Measurements from ENCODE around the gene PDE4D. TPM values are rescaled to one million over a fixed set of nuclear protein-coding genes. Genes with fewer than 3 reads are reported as not detected.
A peak's percentile ranks its signal among the peaks of the same experiment; 100 is the strongest.
"Not testable (repeated sequence)": the region's sequence is repeated elsewhere in the genome, so short reads cannot be mapped to it uniquely, and the experiment has no call there.

The PDE4D gene
- polyA plus RNA-seq, 6 donors from 2014 or later = 4.1 to 20.0 (median 12.9) TPM

GRCh38 chr5:59586841-59587240, 306.7 kb downstream of the PDE4D start:
- no peaks in the 10 kb centered on the region for H3K9me3 Mint-ChIP-seq
- H3K27ac Mint-ChIP-seq = peak overlapping the region in 1 of 6 donors; percentile 33
- no peak for ATAC-seq (ENCODE audit: low read depth in 2 of 2)
- no peak for DNase-seq
- H3K4me3 Mint-ChIP-seq = no peak overlapping the region
- H3K36me3 Mint-ChIP-seq = no peaks in the 10 kb centered on the region
- H3K4me1 Mint-ChIP-seq = peaks cover 6 to 28% (median 12%) of the 10 kb centered on the region in 3 donors
- peaks cover 0 to 9% (median 6%) of the 10 kb centered on the region in 3 donors for H3K27me3 Mint-ChIP-seq

DNA sequence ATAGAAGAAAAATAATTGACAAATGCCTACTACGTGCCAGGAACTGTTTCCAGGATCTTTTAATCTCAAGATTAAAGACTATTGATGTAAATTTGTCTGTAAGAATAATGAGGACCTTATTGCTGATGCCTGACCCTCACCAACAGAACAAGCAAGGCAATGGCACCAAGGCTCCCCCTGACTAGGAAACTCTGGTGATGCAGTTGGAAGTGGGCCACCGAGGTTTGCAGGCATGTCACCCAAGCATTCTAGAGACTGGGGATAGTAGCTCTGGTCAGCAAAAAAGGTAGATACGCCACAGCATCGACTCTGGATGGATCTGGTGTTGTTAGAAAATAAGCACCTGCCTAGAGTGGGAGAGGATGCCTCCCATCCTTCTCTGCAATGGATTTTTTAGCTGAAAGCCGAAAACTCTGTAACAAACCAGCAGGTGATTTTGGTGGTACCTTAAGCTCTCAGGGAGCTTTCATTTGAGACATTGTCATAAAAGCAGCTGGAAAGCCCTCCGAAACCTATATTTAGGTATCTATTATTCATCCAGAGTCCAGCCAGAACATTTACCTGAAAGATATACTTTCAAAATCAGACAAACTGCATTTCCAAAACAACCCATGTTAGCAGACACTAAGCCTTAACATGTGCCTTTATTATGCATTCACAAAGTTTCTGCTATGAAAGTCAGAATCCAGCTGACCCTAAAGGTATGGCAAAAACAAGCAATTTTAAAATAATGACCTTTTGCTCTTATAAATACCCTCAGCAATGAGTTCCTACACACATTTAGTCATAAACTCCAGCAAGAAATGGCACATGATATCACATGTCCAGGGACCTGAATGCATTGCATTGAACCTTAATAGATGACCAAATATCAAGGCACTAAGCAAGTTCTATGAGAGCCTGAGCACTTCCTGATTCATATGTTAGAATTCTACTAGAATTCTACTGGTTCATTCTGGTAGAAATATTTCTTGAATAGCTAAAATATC, 308.4 kb downstream of the PDE4D start:
- no peak for ATAC-seq (ENCODE audit: low read depth in 2 of 2)
- no peak overlapping the region for H3K4me3 Mint-ChIP-seq
- H3K36me3 Mint-ChIP-seq = no peaks in the 10 kb centered on the region
- H3K9me3 Mint-ChIP-seq = no peaks in the 10 kb centered on the region
- peaks cover 6 to 13% (median 11%) of the 10 kb centered on the region in 3 donors for H3K4me1 Mint-ChIP-seq
- no peak for DNase-seq
- no peak overlapping the region for H3K27ac Mint-ChIP-seq
- H3K27me3 Mint-ChIP-seq = peaks cover 0 to 9% (median 6%) of the 10 kb centered on the region in 3 donors

- Mint-ChIP-seq H3K27me3 (peaks cover 0 to 9% (median 6%) of the 10 kb centered on the region in 3 donors), H3K4me3 (no peak overlapping the region), H3K4me1 (peaks cover 6 to 12% (median 11%) of the 10 kb centered on the region in 3 donors), H3K27ac (peak overlapping the region in 2 of 6 donors; percentile 39 to 79), H3K9me3 (no peaks in the 10 kb centered on the region), H3K36me3 (no peaks in the 10 kb centered on the region)
- no peak for DNase-seq
- ATAC-seq (ENCODE audit: low read depth in 2 of 2) = no peak
Measured at GRCh38 chr5:59583810-59584562, 309.5 kb downstream of the PDE4D start.

GRCh38 chr5:59583151-59583809, 310.2 kb downstream of the PDE4D start:
- no peak for ATAC-seq (ENCODE audit: low read depth in 2 of 2)
- DNase-seq = no peak
- H3K4me3 Mint-ChIP-seq = no peak overlapping the region
- no peaks in the 10 kb centered on the region for H3K36me3 Mint-ChIP-seq
- no peaks in the 10 kb centered on the region for H3K9me3 Mint-ChIP-seq
- peaks cover 0 to 9% (median 6%) of the 10 kb centered on the region in 3 donors for H3K27me3 Mint-ChIP-seq
- peaks cover 6 to 15% (median 11%) of the 10 kb centered on the region in 3 donors for H3K4me1 Mint-ChIP-seq
- peak overlapping the region in 1 of 6 donors; percentile 33 for H3K27ac Mint-ChIP-seq

DNA sequence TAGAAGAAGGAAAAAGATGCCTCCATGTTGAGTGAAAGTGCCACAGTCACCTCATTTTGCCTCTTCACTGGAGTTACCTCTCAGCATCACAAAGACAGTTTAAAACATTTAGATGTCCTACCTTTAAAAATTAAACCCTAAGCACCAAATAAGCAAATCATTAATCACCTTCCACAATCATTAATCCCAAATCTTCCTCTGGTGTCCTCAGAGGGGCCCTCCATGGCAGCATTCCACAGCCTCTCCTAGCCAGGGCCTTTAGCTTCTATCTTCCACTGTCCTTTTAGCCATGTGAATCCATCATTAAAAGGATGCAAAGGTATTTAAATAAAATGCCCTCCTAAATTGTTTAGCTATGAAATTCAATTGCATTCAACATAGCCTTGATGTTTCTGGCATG, 310.8 kb downstream of the PDE4D start:
- no peak for DNase-seq
- Mint-ChIP-seq H3K9me3 (no peaks in the 10 kb centered on the region), H3K4me1 (peaks cover 6 to 10% (median 8%) of the 10 kb centered on the region in 3 donors), H3K36me3 (no peaks in the 10 kb centered on the region), H3K27ac (no peak overlapping the region), H3K27me3 (peaks cover 0 to 8% (median 6%) of the 10 kb centered on the region in 3 donors), H3K4me3 (no peak overlapping the region)
- no peak for ATAC-seq (ENCODE audit: low read depth in 2 of 2)

DNA sequence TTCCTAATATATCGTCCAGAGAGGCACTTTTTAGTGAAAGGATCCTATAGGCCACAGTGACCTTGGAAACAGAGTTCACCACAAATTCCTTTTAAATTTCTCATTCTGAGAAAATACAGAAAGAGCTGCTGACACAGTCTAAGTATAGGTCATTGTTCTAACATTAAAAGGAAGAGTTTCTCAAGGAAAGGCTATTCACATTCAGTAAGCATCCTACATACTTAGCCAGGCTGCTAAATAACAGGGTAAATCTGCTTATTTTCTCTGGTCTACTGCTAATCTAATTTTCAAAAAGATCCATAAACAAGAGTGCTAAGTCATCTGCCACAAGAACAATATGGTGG, 313.7 kb downstream of the PDE4D start:
- Mint-ChIP-seq H3K36me3 (no peaks in the 10 kb centered on the region), H3K27me3 (peaks cover 0 to 6% (median 0%) of the 10 kb centered on the region in 3 donors), H3K4me1 (peaks cover under 1 to 7% (median 4%) of the 10 kb centered on the region in 3 donors), H3K27ac (peak overlapping the region in 1 of 6 donors; percentile 21), H3K9me3 (no peaks in the 10 kb centered on the region), H3K4me3 (no peak overlapping the region)
- DNase-seq = no peak
- ATAC-seq (ENCODE audit: low read depth in 2 of 2) = no peak

DNA sequence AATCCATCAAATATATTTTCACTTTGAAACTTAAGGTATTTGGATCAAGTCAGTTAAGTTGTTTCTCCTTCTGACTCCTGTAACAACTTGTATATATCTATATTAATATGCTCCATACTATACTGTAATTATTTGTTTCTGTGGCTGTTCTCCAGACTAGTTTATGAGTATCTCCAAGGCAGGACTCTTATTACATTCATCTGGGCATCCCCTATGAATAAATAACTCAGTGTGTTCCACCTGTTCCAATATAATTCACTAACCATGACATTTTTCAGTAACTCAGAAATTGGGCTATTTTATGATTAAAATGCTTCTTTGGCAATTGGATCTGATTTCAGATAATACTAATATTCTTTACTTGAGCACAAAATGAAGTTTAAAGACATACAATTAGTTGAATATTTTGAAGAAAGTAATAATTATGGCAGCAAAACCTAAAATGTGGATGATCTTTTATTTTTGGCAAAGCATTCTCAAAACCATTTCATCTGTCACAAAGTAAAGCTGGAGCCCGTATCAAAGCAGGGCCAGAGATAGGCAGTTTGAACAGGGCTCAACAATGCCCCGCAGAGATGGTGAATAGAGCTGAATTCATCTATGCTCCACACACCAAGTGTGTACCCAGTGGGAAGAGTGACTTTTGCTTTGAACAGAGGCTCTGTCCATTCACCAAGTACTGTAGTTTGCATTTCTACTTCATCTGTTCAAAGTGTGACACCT, 314.3 kb downstream of the PDE4D start:
- H3K4me3 Mint-ChIP-seq = no peak overlapping the region
- H3K9me3 Mint-ChIP-seq = no peaks in the 10 kb centered on the region
- ATAC-seq (ENCODE audit: low read depth in 2 of 2) (no peak), DNase-seq (no peak)
- no peaks in the 10 kb centered on the region for H3K36me3 Mint-ChIP-seq
- H3K27me3 Mint-ChIP-seq = peaks cover 0 to 3% (median 0%) of the 10 kb centered on the region in 3 donors
- H3K27ac Mint-ChIP-seq = peak overlapping the region in 4 of 6 donors; percentile 0 to 21 (median 9)
- peaks cover 6 to 12% (median 9%) of the 10 kb centered on the region in 3 donors for H3K4me1 Mint-ChIP-seq

- Mint-ChIP-seq H3K27ac (no peak overlapping the region), H3K9me3 (peaks cover 0 to 1% (median 0%) of the 10 kb centered on the region in 7 donors), H3K36me3 (no peaks in the 10 kb centered on the region), H3K4me1 (peaks cover 7 to 14% (median 9%) of the 10 kb centered on the region in 3 donors), H3K4me3 (no peak overlapping the region), H3K27me3 (no peaks in the 10 kb centered on the region)
- DNase-seq (no peak), ATAC-seq (ENCODE audit: low read depth in 2 of 2) (no peak)
Measured at GRCh38 chr5:59577485-59577884, 316.0 kb downstream of the PDE4D start.

DNA sequence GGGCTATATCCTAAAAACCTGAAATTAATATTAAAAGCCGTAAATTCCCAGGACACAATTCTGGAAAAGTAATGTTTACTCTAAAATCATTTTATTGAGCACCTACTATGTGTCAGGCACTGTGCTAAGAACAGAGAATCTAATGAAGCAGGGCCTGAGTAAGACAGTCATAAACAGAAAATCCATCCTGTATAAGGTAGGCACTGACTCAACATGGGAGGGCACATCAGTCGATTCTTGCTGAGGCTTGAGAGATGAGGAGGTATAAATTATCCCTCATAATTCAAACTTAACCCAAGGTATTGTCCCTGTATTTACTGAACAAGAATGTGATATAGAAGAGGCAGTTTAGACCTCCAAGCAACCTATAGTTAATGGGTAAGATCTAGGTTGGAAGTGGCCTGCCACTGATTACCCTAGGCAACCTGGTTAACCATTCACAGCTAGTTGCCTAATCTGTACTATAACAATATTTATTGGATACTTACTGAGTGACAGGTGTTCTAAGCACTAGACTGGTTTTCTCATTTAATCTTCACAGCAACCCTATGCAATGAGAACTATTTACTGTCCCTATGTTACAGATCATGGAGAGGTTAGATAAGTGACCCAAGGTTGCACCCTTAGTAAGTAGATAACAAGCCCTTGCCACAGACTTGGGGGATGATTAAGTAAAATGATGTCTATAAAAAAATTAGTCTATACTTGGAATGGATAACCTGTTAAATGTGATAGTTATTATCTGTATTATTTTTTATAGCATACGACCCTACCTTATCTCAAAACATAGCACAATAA, 317.7 kb downstream of the PDE4D start:
- no peaks in the 10 kb centered on the region for H3K27me3 Mint-ChIP-seq
- H3K9me3 Mint-ChIP-seq = peaks cover 0 to 1% (median 0%) of the 10 kb centered on the region in 7 donors
- ATAC-seq (ENCODE audit: low read depth in 2 of 2) = no peak

GRCh38 chr5:59573509-59573908, 320.0 kb downstream of the PDE4D start:
- H3K4me3 Mint-ChIP-seq; H3K9me3 Mint-ChIP-seq; ATAC-seq (ENCODE audit: low read depth in 2 of 2); H3K36me3 Mint-ChIP-seq; DNase-seq; H3K27me3 Mint-ChIP-seq: not testable (repeated sequence)
- Mint-ChIP-seq H3K4me1 (peaks cover 14 to 24% (median 18%) of the 10 kb centered on the region in 3 donors), H3K27ac (peak overlapping the region in 2 of 6 donors; percentile 39 to 87)

More for the DNA sequence above, 317.7 kb downstream of the PDE4D start:
- Mint-ChIP-seq H3K27ac (no peak overlapping the region), H3K4me1 (peaks cover 7 to 14% (median 9%) of the 10 kb centered on the region in 3 donors), H3K36me3 (no peaks in the 10 kb centered on the region), H3K4me3 (no peak overlapping the region)
- no peak for DNase-seq

- ATAC-seq (ENCODE audit: low read depth in 2 of 2) (no peak), DNase-seq (no peak)
- Mint-ChIP-seq H3K4me3 (no peak overlapping the region), H3K27me3 (no peaks in the 10 kb centered on the region), H3K36me3 (no peaks in the 10 kb centered on the region), H3K4me1 (peaks cover 24 to 33% (median 28%) of the 10 kb centered on the region in 3 donors), H3K9me3 (peaks cover 0 to 2% (median 0%) of the 10 kb centered on the region in 7 donors), H3K27ac (peak overlapping the region in 1 of 6 donors; percentile 77)
Measured at GRCh38 chr5:59571067-59571466, 322.5 kb downstream of the PDE4D start.

All from naive B cell (primary cell).